Measurements from ENCODE around the gene PTGES2.

Gene PTGES2

GRCh38 chr9:128127568-128127989, at the start of gene PTGES2:
TSS of gene PTGES2 (minus strand) at chr9:128127729. CDS start at chr9:128127717, 12 bp downstream.
- DNase-seq (ENCODE audit: low read depth, low spot score), result peak; percentile 57

GRCh38 chr9:128175726-128176125, 48.2 kb upstream of the PTGES2 start:
- DNase-seq (ENCODE audit: low read depth, low spot score), result no peak

- no peak for DNase-seq (ENCODE audit: low read depth, low spot score)
Observed at GRCh38 chr9:128175102-128175563, 47.6 kb upstream of the PTGES2 start.

DNA sequence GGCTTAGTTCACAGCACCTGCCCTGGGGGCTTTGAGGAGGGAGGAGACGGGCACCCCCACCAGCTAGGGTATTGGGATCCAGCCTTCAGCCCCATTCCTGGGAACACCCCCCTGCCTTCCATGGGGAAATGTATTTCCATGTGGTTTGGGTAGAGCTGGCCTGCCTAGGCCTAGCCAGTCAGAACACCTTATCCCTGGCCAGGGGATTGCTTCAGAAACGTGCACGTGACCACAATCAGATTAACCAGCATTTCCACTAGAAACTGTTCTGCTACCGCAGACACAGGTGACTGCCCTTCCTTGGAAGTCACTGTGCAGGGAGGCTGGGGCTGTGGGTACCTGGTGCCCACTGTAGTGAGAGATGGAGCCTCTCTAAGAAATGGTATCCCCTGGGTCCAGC, 46.5 kb upstream of the PTGES2 start:
- DNase-seq (ENCODE audit: low read depth, low spot score), result no peak

DNA sequence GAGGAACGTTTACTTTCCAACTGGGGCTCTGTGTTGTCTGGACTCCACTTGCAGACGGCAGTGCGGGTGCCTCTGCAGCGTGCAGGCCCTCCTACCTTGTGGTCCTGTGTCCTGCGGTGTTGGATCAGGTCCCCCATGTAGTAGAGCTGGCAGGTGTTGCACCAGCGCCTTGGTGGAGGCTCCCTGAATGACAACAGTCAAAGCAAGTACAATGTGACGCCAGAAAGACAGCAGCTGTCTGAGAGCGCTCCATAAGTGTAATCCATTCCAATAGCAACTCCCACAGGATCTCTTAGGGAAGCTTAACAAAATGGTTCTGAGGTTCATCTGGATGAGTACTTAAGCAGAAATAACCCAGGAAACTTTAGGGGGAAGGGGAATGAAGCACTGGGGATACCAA, 42.4 kb upstream of the PTGES2 start:
- no peak for DNase-seq (ENCODE audit: low read depth, low spot score)

DNA sequence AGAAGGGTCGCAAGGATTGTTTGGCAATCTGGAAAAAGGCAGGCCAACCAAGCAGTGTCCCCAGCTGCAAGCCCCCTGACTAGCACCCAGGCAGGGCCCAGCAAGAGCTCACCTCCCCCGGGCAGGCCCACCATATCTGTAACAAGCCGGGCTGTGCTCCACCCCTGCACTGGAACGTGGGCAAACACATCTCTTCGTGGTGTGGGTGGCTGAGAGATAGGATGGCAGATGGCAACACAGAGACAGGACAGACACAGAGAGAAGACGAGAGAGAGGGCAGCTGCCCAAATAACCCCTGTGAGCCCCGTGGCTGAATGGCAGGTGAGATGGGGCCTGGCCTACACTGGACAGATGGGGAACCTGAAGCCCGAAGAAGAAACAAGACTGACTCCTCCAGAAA, 42.0 kb upstream of the PTGES2 start:
- no peak for DNase-seq (ENCODE audit: low read depth, low spot score)

- DNase-seq (ENCODE audit: low read depth, low spot score), result no peak
Observed at GRCh38 chr9:128168731-128169308, 41.3 kb upstream of the PTGES2 start.

GRCh38 chr9:128167209-128167608, 39.7 kb upstream of the PTGES2 start:
- no peak for DNase-seq (ENCODE audit: low read depth, low spot score)

GRCh38 chr9:128166169-128166568, 38.6 kb upstream of the PTGES2 start:
- no peak for DNase-seq (ENCODE audit: low read depth, low spot score)

GRCh38 chr9:128164307-128164885, 36.9 kb upstream of the PTGES2 start:
- DNase-seq (ENCODE audit: low read depth, low spot score), result no peak

GRCh38 chr9:128163523-128164306, 36.2 kb upstream of the PTGES2 start:
- DNase-seq (ENCODE audit: low read depth, low spot score), result no peak

DNA sequence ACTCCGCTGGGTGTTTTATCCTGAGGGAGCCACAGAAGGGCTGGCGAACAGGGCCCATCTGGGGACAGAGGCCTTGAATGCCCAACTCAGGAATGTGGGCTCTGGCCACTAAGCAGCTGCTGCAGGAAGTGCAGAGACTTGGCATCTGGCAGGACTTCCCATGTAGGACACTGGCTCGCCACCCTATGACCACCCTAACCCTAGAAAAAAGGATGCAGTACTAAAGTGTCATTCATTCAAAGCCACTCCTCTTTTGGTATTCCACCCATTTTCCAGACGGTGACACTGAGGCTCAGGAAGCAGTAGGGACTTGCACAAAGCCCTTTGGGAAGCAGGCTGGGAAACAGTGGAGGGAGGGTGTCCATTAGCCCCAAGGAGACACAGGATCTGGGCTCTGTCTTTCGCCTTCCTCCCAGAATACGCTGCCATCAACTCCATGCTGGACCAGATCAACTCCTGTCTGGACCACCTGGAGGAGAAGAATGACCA, 35.5 kb upstream of the PTGES2 start:
- DNase-seq (ENCODE audit: low read depth, low spot score), result no peak

DNA sequence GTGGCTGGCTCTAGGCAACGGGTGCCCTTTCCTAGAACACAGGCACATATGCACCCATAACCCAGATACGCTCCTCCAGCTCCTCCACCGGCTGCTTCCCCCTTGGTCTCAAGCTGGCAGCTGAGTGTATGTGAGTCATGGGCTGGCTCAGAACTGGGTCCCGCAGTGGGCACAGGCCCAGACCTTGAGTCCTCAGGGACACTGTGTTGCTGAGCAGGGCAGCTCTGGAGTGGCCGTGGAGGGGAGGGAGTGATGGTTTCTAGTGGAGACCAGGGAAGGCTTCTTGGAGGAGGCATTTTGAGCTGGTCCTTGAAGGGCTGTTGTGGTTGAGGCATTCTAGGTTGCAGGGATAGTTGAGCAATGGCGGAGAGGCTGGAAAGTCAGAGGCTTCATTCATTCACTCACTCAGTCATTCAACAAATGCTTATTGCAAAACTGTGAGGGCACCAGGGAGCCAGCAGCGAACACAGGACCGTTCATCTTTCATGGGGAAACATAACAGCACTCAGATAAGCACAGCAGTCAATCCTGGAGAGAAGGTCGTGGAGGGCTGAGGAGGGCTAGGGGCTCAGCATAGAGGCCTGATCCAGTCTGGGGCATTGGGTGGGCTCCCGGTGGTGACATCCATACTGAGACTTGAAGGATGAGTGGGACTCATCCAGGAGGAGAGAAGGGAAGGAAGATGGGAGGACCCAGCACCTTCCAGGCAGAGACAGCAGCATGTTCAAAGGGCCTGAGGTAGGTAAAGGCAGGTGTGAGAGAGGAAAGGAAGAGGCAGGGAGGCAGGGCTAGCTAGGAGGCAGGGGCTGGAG, 34.9 kb upstream of the PTGES2 start:
- DNase-seq (ENCODE audit: low read depth, low spot score), result no peak

DNA sequence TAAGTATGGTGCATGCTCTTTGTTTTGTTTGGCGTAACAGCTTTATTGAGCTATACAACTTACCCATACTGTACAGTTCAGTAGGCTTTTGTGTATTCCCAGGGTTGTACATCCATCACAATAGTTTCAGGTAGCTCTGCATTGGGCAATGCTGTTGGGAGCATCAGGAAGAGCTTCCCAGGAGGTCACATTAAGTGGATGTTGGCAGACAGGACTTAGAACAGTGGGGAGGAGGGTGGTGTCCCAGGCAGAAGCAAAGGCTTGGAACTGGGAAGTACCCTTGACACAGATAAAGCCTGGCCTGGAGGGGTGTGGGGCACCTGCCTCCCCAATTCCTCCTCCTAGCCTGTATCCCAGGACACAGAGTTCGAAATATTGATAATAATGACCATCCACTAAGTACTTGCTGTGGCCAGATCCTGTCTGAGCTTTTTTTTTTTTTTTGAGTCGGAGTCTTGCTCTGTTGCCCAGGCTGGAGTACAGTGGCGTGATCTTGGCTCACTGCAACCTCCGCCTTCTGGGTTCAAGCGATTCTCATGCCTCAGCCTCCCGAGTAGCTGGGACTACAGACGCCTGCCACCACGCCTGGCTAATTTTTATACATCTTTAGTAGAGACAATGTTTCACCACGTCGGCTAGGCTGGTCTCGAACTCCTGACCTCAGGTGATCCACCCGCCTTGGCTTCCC, 33.8 kb upstream of the PTGES2 start:
- DNase-seq (ENCODE audit: low read depth, low spot score), result no peak

- no peak for DNase-seq (ENCODE audit: low read depth, low spot score)
Observed at GRCh38 chr9:128160603-128160987, 33.1 kb upstream of the PTGES2 start.

GRCh38 chr9:128159784-128160602, 32.5 kb upstream of the PTGES2 start, which contains the start of gene BBLN:
TSS of gene BBLN (plus strand) at chr9:128160265. CDS start at chr9:128160408, 143 bp downstream.
- DNase-seq (ENCODE audit: low read depth, low spot score), result peak; percentile 81

- DNase-seq (ENCODE audit: low read depth, low spot score), result no peak
Observed at GRCh38 chr9:128159522-128159783, 31.9 kb upstream of the PTGES2 start.

- no peak for DNase-seq (ENCODE audit: low read depth, low spot score)
Observed at GRCh38 chr9:128155736-128156500, 28.4 kb upstream of the PTGES2 start.

- DNase-seq (ENCODE audit: low read depth, low spot score), result no peak
Observed at GRCh38 chr9:128153947-128154695, 26.6 kb upstream of the PTGES2 start.
